22Rv1 (cell line): Measurements from ENCODE around the gene KY.

ENCODE experiments used
- H3K27ac ChIP-seq: fragments of 450-650 bp; 2 replicates; pipeline ENCODE4 v1.5.1; 2017
- CTCF ChIP-seq: fragments of 450-650 bp; IDR thresholded peaks from 2 replicates; pipeline ENCODE4 v1.5.1; 2017; ENCODE audit warnings: mild to moderate bottlenecking
- ZFX ChIP-seq: fragments of 450-650 bp; IDR thresholded peaks from 2 replicates; pipeline ENCODE4 v1.6.1; 2017; ENCODE audit warnings: antibody characterized with exemption, borderline replicate concordance

Gene KY

GRCh38 chr3:134609821-134610431, 40.9 kb downstream of the KY start:
- no peak for TF ChIP-seq ZFX
- no peak for TF ChIP-seq CTCF
- no peak overlapping the region for H3K27ac ChIP-seq

- no peak overlapping the region for H3K27ac ChIP-seq
- no peak for TF ChIP-seq CTCF
- no peak for TF ChIP-seq ZFX
These were observed 41.9 kb downstream of the KY start for GRCh38 chr3:134608771-134609435.

GRCh38 chr3:134608023-134608770, 42.6 kb downstream of the KY start:
- no peak overlapping the region for H3K27ac ChIP-seq
- TF ChIP-seq ZFX (no peak), CTCF (no peak)

GRCh38 chr3:134607054-134608022, 43.5 kb downstream of the KY start:
- H3K27ac ChIP-seq, result no peak overlapping the region
- no peak for TF ChIP-seq CTCF
- no peak for TF ChIP-seq ZFX

GRCh38 chr3:134606033-134607025, 44.5 kb downstream of the KY start:
- no peak overlapping the region for H3K27ac ChIP-seq
- TF ChIP-seq ZFX (no peak), CTCF (no peak)

GRCh38 chr3:134605556-134605955, 45.3 kb downstream of the KY start:
- TF ChIP-seq CTCF, result no peak
- TF ChIP-seq ZFX, result no peak
- H3K27ac ChIP-seq, result no peak overlapping the region
